ENCODE measurements around the gene HVCN1.
"Not testable (repeated sequence)": the region's sequence is repeated elsewhere in the genome, so short reads cannot be mapped to it uniquely, and the experiment has no call there.

Gene HVCN1

DNA sequence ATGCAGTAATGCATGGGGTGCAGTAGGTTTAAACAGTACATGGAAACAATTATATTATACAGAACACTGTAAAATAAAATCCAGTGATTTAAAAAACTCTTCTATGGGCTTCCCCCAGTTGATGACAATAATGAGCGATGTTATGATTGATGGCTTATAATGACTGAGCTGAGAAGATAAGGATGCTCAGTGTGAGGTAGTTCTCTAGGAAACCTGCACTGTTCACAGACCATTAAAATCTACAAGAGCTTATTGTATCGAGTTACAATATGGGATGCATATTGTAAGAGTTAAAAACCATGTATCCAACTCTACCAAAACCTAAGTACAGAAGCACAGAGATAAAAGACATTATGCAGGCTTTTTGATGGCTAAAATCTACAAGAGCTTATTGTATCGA is 34.0 kb upstream of the HVCN1 start:
- not testable (repeated sequence) for H3K27me3 ChIP-seq (ENCODE audit: low read depth, low read length); H3K4me1 ChIP-seq (ENCODE audit: control insufficient read depth in 1 of 2, insufficient read depth in 2 of 2, low read length in 2 of 2); H3K27ac ChIP-seq (ENCODE audit: low read length); H3K9me3 ChIP-seq (ENCODE audit: control insufficient read depth in 1 of 2, low read length in 2 of 2); H3K4me3 ChIP-seq (ENCODE audit: low read depth in 1 of 2, low read length in 2 of 2)
- peaks cover 74 to 92% of the 10 kb centered on the region in 2 donors for H3K36me3 ChIP-seq (ENCODE audit: control insufficient read depth in 1 of 2, insufficient read depth in 2 of 2, low read length in 2 of 2)

DNA sequence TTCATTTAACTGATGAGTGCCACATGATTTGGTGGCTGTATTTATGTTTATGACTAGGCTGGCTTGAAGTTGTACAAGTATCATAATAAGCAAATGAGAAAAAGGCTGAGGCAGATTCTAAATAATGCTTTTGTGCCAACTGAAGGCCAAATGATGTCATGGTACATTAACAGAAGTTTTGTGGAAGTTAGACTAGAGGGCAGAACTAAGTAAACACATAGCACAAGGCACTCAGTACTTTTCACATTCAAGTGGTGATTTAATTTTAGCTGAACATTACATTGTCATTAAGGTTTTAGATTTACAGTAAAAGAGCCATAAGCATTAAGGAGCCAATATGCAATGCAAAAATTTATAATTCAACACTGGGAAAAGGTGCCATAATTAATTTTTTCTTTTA is 32.7 kb upstream of the HVCN1 start:
- no peak overlapping the region for H3K27ac ChIP-seq (ENCODE audit: low read length)
- no peaks in the 10 kb centered on the region for H3K9me3 ChIP-seq (ENCODE audit: control insufficient read depth in 1 of 2, low read length in 2 of 2)
- no peaks in the 10 kb centered on the region for H3K27me3 ChIP-seq (ENCODE audit: low read depth, low read length)
- H3K36me3 ChIP-seq (ENCODE audit: control insufficient read depth in 1 of 2, insufficient read depth in 2 of 2, low read length in 2 of 2): peaks cover 71 to 91% of the 10 kb centered on the region in 2 donors
- H3K4me1 ChIP-seq (ENCODE audit: control insufficient read depth in 1 of 2, insufficient read depth in 2 of 2, low read length in 2 of 2): no peaks in the 10 kb centered on the region
- no peak overlapping the region for H3K4me3 ChIP-seq (ENCODE audit: low read depth in 1 of 2, low read length in 2 of 2)

DNA sequence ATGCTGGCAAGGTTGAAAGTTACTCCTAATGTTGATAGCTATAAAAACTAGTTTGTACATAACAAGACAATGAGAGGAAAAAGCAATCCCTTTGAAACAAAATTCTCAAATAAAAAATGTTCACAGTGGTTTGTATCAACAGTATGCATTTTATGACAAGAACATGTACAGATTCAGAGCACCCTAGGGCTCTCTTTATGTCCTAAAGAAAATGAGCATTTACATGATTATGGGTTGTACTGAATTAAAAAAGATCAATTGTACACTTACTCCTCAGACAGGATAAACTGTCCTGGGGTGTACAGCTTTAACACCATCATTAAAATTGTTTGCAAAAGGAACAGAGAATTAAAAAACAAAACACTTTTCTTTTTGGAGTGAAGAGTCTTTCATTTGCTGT is 31.6 kb upstream of the HVCN1 start:
- Histone ChIP-seq H3K9me3 (ENCODE audit: control insufficient read depth in 1 of 2, low read length in 2 of 2) (no peaks in the 10 kb centered on the region), H3K27ac (ENCODE audit: low read length) (no peak overlapping the region), H3K27me3 (ENCODE audit: low read depth, low read length) (no peaks in the 10 kb centered on the region), H3K4me1 (ENCODE audit: control insufficient read depth in 1 of 2, insufficient read depth in 2 of 2, low read length in 2 of 2) (no peaks in the 10 kb centered on the region), H3K36me3 (ENCODE audit: control insufficient read depth in 1 of 2, insufficient read depth in 2 of 2, low read length in 2 of 2) (peaks cover 63 to 83% of the 10 kb centered on the region in 2 donors), H3K4me3 (ENCODE audit: low read depth in 1 of 2, low read length in 2 of 2) (no peak overlapping the region)

DNA sequence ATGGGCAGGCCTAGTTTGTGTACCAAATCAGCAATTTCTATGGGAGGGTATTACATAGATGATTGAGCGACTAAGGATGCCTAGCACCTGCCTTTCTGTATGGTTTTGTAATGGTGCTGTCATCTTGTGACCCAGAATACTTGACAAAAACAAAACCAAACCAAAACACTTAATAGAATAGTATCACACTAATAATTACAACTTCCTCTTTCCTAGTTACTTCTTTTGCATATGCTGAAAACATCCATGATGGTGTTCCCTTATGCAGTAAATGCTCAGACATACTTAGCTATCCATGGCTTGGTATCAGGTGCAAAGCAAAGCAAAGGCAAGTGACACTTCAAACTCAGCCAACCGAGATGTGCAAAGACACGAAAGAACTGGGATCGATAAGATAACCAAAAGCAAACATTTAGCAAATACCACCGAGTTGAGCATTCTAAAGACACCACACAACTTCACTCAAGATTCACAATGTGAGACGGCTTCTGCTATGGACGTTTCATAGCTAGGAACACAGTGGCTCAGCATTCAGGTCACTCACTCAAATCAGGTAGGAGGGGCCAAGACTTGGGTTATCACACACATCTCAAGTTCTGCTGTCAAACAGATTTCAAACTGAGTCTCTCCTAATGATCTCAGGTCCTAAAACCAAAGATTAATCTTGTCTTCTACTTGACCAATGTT is 29.4 kb upstream of the HVCN1 start:
- Histone ChIP-seq H3K4me3 (ENCODE audit: low read depth in 1 of 2, low read length in 2 of 2) (no peak overlapping the region), H3K9me3 (ENCODE audit: control insufficient read depth in 1 of 2, low read length in 2 of 2) (no peaks in the 10 kb centered on the region), H3K4me1 (ENCODE audit: control insufficient read depth in 1 of 2, insufficient read depth in 2 of 2, low read length in 2 of 2) (no peaks in the 10 kb centered on the region), H3K27ac (ENCODE audit: low read length) (no peak overlapping the region), H3K36me3 (ENCODE audit: control insufficient read depth in 1 of 2, insufficient read depth in 2 of 2, low read length in 2 of 2) (peaks cover 51 to 62% of the 10 kb centered on the region in 2 donors), H3K27me3 (ENCODE audit: low read depth, low read length) (no peaks in the 10 kb centered on the region)

DNA sequence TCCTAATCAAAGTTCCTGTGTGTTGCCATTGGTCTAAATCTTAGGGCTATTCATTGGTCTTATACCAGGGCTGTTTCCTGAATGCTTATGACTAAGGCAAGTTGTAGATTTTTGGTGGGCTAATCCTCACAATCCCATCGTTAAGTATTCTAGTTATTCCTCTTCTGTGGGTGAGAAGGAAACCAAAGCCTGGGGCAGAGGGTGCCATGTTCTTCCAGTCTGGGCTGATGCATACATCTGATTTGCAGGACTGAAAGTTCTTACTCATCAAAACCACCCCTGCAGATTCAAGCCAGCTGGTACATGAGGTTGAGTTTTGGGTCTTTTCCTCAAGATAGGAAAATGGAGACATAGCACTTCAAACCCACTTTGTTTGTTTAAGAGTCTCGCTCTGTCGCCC is 28.1 kb upstream of the HVCN1 start:
- H3K36me3 ChIP-seq (ENCODE audit: control insufficient read depth in 1 of 2, insufficient read depth in 2 of 2, low read length in 2 of 2): peaks cover 45 to 48% of the 10 kb centered on the region in 2 donors
- no peaks in the 10 kb centered on the region for H3K27me3 ChIP-seq (ENCODE audit: low read depth, low read length)
- no peaks in the 10 kb centered on the region for H3K9me3 ChIP-seq (ENCODE audit: control insufficient read depth in 1 of 2, low read length in 2 of 2)
- H3K27ac ChIP-seq (ENCODE audit: low read length): no peak overlapping the region
- H3K4me3 ChIP-seq (ENCODE audit: low read depth in 1 of 2, low read length in 2 of 2): no peak overlapping the region
- no peaks in the 10 kb centered on the region for H3K4me1 ChIP-seq (ENCODE audit: control insufficient read depth in 1 of 2, insufficient read depth in 2 of 2, low read length in 2 of 2)

DNA sequence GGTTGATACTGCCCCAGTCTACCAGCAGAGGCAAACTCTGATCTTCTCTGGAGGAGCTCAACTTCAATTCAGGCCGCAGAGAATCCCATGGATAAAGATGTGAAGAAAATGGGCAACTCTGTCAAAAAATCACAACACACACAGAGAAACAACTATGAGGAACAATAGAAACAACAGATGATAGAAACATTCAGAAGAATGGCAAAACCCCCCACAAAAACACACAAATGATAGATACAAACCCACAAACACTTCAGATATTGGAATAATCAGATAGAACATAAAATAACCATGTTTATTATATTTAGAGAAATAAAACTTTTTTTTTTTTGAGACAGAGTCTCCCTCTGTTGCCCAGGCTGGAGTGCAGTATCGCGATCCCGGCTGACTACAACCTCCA is 20.0 kb upstream of the HVCN1 start:
- Histone ChIP-seq H3K27ac (ENCODE audit: low read length) (no peak overlapping the region), H3K27me3 (ENCODE audit: low read depth, low read length) (no peaks in the 10 kb centered on the region), H3K4me3 (ENCODE audit: low read depth in 1 of 2, low read length in 2 of 2) (no peak overlapping the region)

DNA sequence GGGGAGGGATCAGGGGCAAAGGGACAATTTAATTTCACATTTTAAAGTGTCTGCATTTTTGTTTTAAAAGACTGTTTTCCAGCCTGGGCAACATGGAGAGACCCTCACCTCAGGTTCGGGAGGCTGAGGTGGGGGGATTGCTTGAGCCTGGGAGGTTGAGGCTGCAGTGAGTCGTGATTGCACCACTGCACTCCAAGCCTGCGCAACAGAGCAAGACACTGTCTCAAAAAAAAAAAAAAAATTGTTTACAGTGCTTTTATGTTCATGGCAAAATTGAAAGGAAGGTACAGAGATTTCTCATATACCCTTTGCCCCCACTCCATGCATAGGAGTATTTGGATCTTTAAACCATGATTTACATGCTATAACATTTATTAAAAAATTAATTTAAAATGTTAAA is 16.4 kb upstream of the HVCN1 start:
- no peak overlapping the region for H3K27ac ChIP-seq (ENCODE audit: low read length)
- H3K4me1 ChIP-seq (ENCODE audit: control insufficient read depth in 1 of 2, insufficient read depth in 2 of 2, low read length in 2 of 2): no peaks in the 10 kb centered on the region
- no peaks in the 10 kb centered on the region for H3K9me3 ChIP-seq (ENCODE audit: control insufficient read depth in 1 of 2, low read length in 2 of 2)
- H3K4me3 ChIP-seq (ENCODE audit: low read depth in 1 of 2, low read length in 2 of 2): no peak overlapping the region
- H3K36me3 ChIP-seq (ENCODE audit: control insufficient read depth in 1 of 2, insufficient read depth in 2 of 2, low read length in 2 of 2): no peaks in the 10 kb centered on the region
- no peaks in the 10 kb centered on the region for H3K27me3 ChIP-seq (ENCODE audit: low read depth, low read length)

More for the DNA sequence above, 20.0 kb upstream of the HVCN1 start:
- H3K4me1 ChIP-seq (ENCODE audit: control insufficient read depth in 1 of 2, insufficient read depth in 2 of 2, low read length in 2 of 2): no peaks in the 10 kb centered on the region
- no peaks in the 10 kb centered on the region for H3K36me3 ChIP-seq (ENCODE audit: control insufficient read depth in 1 of 2, insufficient read depth in 2 of 2, low read length in 2 of 2)
- H3K9me3 ChIP-seq (ENCODE audit: control insufficient read depth in 1 of 2, low read length in 2 of 2): no peaks in the 10 kb centered on the region

DNA sequence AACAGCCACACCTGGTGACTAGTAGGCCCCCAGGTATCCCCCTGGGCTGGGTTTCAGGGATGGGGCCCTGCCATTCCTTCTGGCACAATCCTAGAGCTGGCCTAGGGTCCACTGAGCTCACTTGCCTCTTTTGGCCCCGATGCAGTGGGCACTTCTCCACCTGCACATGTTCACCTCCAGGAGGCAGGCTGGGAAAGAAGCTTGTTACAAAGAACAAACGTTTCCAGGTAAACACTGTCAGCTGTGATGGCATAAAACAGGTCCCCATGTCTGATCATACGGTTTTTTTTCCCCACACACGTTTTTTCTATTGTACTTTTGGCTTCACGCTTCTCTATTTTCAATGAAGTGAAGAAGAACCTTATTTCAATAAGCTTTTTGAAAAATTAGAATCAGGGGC is 15.8 kb upstream of the HVCN1 start:
- H3K27ac ChIP-seq (ENCODE audit: low read length): no peak overlapping the region
- H3K9me3 ChIP-seq (ENCODE audit: control insufficient read depth in 1 of 2, low read length in 2 of 2): no peaks in the 10 kb centered on the region
- H3K27me3 ChIP-seq (ENCODE audit: low read depth, low read length): no peaks in the 10 kb centered on the region
- no peaks in the 10 kb centered on the region for H3K36me3 ChIP-seq (ENCODE audit: control insufficient read depth in 1 of 2, insufficient read depth in 2 of 2, low read length in 2 of 2)
- no peaks in the 10 kb centered on the region for H3K4me1 ChIP-seq (ENCODE audit: control insufficient read depth in 1 of 2, insufficient read depth in 2 of 2, low read length in 2 of 2)
- H3K4me3 ChIP-seq (ENCODE audit: low read depth in 1 of 2, low read length in 2 of 2): no peak overlapping the region

DNA sequence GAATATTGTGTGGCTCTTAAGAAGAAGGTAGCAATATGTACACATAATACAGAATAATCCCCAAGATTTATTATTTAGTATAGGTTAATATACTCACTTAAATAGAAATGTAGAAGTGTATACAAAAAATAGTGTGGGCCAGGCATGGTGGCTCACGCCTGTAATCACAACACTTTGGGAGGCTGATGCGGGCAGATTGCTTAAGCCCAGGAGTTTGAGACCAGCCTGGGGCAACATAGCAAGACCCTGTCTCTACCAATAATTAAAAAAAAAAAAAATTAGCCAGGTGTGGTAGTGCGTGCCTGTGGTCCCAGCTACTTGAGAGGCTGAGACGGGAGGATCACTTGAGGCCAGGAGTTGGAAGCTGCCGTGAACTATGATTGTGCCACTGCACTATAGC is 15.3 kb upstream of the HVCN1 start:
- no peak overlapping the region for H3K27ac ChIP-seq (ENCODE audit: low read length)
- H3K36me3 ChIP-seq (ENCODE audit: control insufficient read depth in 1 of 2, insufficient read depth in 2 of 2, low read length in 2 of 2): no peaks in the 10 kb centered on the region
- H3K4me1 ChIP-seq (ENCODE audit: control insufficient read depth in 1 of 2, insufficient read depth in 2 of 2, low read length in 2 of 2): peaks cover 0 to 1% of the 10 kb centered on the region in 2 donors
- no peaks in the 10 kb centered on the region for H3K9me3 ChIP-seq (ENCODE audit: control insufficient read depth in 1 of 2, low read length in 2 of 2)
- H3K27me3 ChIP-seq (ENCODE audit: low read depth, low read length): no peaks in the 10 kb centered on the region
- no peak overlapping the region for H3K4me3 ChIP-seq (ENCODE audit: low read depth in 1 of 2, low read length in 2 of 2)

DNA sequence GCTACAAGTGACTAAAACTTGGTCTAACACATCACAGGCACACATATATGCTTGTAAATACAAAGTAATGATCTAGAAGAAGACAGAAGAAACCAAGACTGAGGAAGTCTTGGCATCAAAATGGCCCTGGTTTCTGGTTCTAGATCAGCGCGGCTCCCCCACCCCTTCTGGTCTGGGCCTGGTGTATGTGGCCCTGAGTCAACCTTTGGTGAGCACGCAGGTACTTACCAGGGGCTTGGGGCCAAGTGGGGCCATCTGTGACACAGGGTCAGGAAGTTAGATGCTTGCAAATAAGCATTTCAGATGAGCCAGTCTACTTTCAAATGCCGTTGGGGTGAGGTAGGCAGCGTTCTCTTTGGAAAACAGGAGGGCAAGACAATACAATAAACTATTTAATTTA is 13.2 kb upstream of the HVCN1 start:
- Histone ChIP-seq H3K4me3 (ENCODE audit: low read depth in 1 of 2, low read length in 2 of 2) (no peak overlapping the region), H3K36me3 (ENCODE audit: control insufficient read depth in 1 of 2, insufficient read depth in 2 of 2, low read length in 2 of 2) (no peaks in the 10 kb centered on the region), H3K4me1 (ENCODE audit: control insufficient read depth in 1 of 2, insufficient read depth in 2 of 2, low read length in 2 of 2) (peaks cover 0 to 15% of the 10 kb centered on the region in 2 donors), H3K9me3 (ENCODE audit: control insufficient read depth in 1 of 2, low read length in 2 of 2) (no peaks in the 10 kb centered on the region), H3K27me3 (ENCODE audit: low read depth, low read length) (no peaks in the 10 kb centered on the region), H3K27ac (ENCODE audit: low read length) (no peak overlapping the region)

DNA sequence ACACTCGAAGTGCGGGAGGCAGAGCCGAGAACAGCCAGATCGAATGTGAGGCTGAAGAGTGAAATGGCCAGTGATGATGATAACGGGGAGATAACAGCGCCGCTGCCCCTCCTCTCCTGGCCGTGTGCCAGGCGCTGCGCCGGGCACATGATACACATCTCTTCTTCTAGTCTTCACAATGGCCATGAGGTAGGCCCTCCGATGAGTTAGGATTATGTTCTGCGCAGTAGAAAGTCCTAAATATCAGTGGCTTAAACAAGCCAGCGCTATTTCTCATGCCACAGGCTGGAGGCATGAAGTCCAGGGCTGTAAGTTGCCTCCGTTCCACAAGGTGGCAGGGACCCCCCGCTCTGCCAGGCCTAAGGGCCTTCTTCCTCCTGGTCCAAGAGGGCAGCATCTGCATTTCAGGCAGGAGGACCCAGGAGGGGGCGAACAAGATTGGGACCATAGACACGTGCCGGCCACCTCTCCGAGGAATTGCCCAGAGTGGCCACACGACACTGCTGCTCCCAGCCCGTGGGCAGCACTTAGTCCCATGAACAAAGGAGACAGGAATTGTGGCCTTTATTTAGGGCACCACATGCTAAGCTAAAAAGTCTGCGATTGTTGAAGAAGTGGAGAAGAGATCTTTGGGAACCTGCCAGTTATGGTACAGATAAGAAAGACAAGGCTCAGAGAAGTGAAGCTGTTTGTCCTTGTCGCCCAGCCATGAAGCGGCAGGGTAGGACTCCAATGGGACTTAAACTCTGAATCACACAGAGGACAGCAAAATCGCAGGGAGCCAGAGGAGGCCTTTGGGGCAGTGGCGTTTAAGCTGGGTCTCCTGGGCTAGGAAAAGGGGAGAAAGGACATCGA is 10.9 kb upstream of the HVCN1 start:
- Histone ChIP-seq H3K4me1 (ENCODE audit: control insufficient read depth in 1 of 2, insufficient read depth in 2 of 2, low read length in 2 of 2) (peaks cover 0 to 15% of the 10 kb centered on the region in 2 donors), H3K4me3 (ENCODE audit: low read depth in 1 of 2, low read length in 2 of 2) (no peak overlapping the region), H3K9me3 (ENCODE audit: control insufficient read depth in 1 of 2, low read length in 2 of 2) (no peaks in the 10 kb centered on the region), H3K27ac (ENCODE audit: low read length) (no peak overlapping the region), H3K27me3 (ENCODE audit: low read depth, low read length) (no peaks in the 10 kb centered on the region), H3K36me3 (ENCODE audit: control insufficient read depth in 1 of 2, insufficient read depth in 2 of 2, low read length in 2 of 2) (no peaks in the 10 kb centered on the region)
